Effector memory CD8-positive, alpha-beta T cell (primary cell): ENCODE data around the gene PPP5C.
"Not testable (repeated sequence)": the region's sequence is repeated elsewhere in the genome, so short reads cannot be mapped to it uniquely, and the experiment has no call there.

ENCODE experiments used
- ATAC-seq: fragments of 150-1000 bp; cut with Tn5 transposase; replicated peaks from 2 replicates; pipeline ENCODE4 v1.10.0; 2021; ENCODE audit warnings: mild to moderate bottlenecking, moderate library complexity
- DNase-seq, 3 experiments: peaks; one replicate each; pipeline ENCODE4 v3.0.0; 2021
- H3K27ac Mint-ChIP-seq, 2 donors: one replicate each; pipeline ENCODE4 v1.8.0; 2022; ENCODE audit warnings: mild to moderate bottlenecking in 2 of 2, mixed read lengths in 2 of 2, moderate library complexity in 2 of 2
- H3K27me3 Mint-ChIP-seq, 2 donors: one replicate each; pipeline ENCODE4 v1.8.0; 2022; ENCODE audit warnings: mixed read lengths in 2 of 2
- H3K36me3 Mint-ChIP-seq: one replicate; pipeline ENCODE4 v1.8.0; 2022; ENCODE audit warnings: mild to moderate bottlenecking, moderate library complexity, mixed read lengths; ENCODE audit not compliant: insufficient read depth
- H3K4me1 Mint-ChIP-seq, 2 donors: one replicate each; pipeline ENCODE4 v1.8.0; 2022; ENCODE audit warnings: low read depth in 2 of 2, mixed read lengths in 2 of 2
- H3K4me3 Mint-ChIP-seq, 2 donors: one replicate each; pipeline ENCODE4 v1.8.0; 2022; ENCODE audit warnings: mild to moderate bottlenecking in 2 of 2, mixed read lengths in 2 of 2, moderate library complexity in 2 of 2
- H3K9me3 Mint-ChIP-seq, 2 donors: one replicate each; pipeline ENCODE4 v1.8.0; 2022; ENCODE audit warnings: mixed read lengths in 2 of 2

The PPP5C gene

GRCh38 chr19:46388311-46389095 is 41.6 kb downstream of the PPP5C start:
- no peak overlapping the region for H3K4me3 Mint-ChIP-seq
- H3K27me3 Mint-ChIP-seq, result no peaks in the 10 kb centered on the region
- no peak overlapping the region for H3K27ac Mint-ChIP-seq
- H3K36me3 Mint-ChIP-seq, result peaks cover 40% of the 10 kb centered on the region
- ATAC-seq (no peak), DNase-seq (no peak)
- H3K4me1 Mint-ChIP-seq, result peaks cover 0 to 5% of the 10 kb centered on the region in 2 donors
- H3K9me3 Mint-ChIP-seq, result no peaks in the 10 kb centered on the region

GRCh38 chr19:46390121-46390858 is 43.4 kb downstream of the PPP5C start:
- ATAC-seq (no peak), DNase-seq (no peak)
- peaks cover 36% of the 10 kb centered on the region for H3K36me3 Mint-ChIP-seq
- H3K9me3 Mint-ChIP-seq, result no peaks in the 10 kb centered on the region
- H3K4me1 Mint-ChIP-seq, result peaks cover 0 to 5% of the 10 kb centered on the region in 2 donors
- no peak overlapping the region for H3K4me3 Mint-ChIP-seq
- no peaks in the 10 kb centered on the region for H3K27me3 Mint-ChIP-seq
- H3K27ac Mint-ChIP-seq, result no peak overlapping the region

GRCh38 chr19:46390866-46391265 is 44.0 kb downstream of the PPP5C start:
- Mint-ChIP-seq H3K9me3 (no peaks in the 10 kb centered on the region), H3K36me3 (peaks cover 34% of the 10 kb centered on the region), H3K27me3 (no peaks in the 10 kb centered on the region), H3K4me3 (no peak overlapping the region), H3K27ac (no peak overlapping the region), H3K4me1 (peaks cover 0 to 5% of the 10 kb centered on the region in 2 donors)
- DNase-seq (no peak), ATAC-seq (no peak)

- H3K9me3 Mint-ChIP-seq, result no peaks in the 10 kb centered on the region
- ATAC-seq (no peak), DNase-seq (no peak)
- no peak overlapping the region for H3K27ac Mint-ChIP-seq
- peaks cover 0 to 5% of the 10 kb centered on the region in 2 donors for H3K4me1 Mint-ChIP-seq
- peaks cover 31% of the 10 kb centered on the region for H3K36me3 Mint-ChIP-seq
- H3K27me3 Mint-ChIP-seq, result no peaks in the 10 kb centered on the region
- H3K4me3 Mint-ChIP-seq, result no peak overlapping the region
Measured at GRCh38 chr19:46391296-46392251, 44.7 kb downstream of the PPP5C start.

- Mint-ChIP-seq H3K9me3 (no peaks in the 10 kb centered on the region), H3K27ac (no peak overlapping the region), H3K4me1 (peaks cover 0 to 5% of the 10 kb centered on the region in 2 donors), H3K27me3 (no peaks in the 10 kb centered on the region), H3K36me3 (peaks cover 25% of the 10 kb centered on the region), H3K4me3 (no peak overlapping the region)
- DNase-seq (no peak), ATAC-seq (no peak)
Measured at GRCh38 chr19:46392252-46392801, 45.4 kb downstream of the PPP5C start.

- Mint-ChIP-seq H3K4me3 (no peak overlapping the region), H3K4me1 (peaks cover 0 to 5% of the 10 kb centered on the region in 2 donors), H3K9me3 (no peaks in the 10 kb centered on the region), H3K36me3 (peaks cover 20% of the 10 kb centered on the region), H3K27me3 (no peaks in the 10 kb centered on the region), H3K27ac (no peak overlapping the region)
- DNase-seq (no peak), ATAC-seq (no peak)
Measured at GRCh38 chr19:46392837-46393236, 46.0 kb downstream of the PPP5C start.

GRCh38 chr19:46393456-46394401 is 46.8 kb downstream of the PPP5C start:
- H3K4me1 Mint-ChIP-seq, result peaks cover 0 to 5% of the 10 kb centered on the region in 2 donors
- no peaks in the 10 kb centered on the region for H3K27me3 Mint-ChIP-seq
- H3K4me3 Mint-ChIP-seq, result no peak overlapping the region
- ATAC-seq, result no peak
- H3K36me3 Mint-ChIP-seq, result peaks cover 14% of the 10 kb centered on the region
- H3K9me3 Mint-ChIP-seq, result no peaks in the 10 kb centered on the region
- no peak for DNase-seq
- H3K27ac Mint-ChIP-seq, result no peak overlapping the region

GRCh38 chr19:46394402-46394797 is 47.5 kb downstream of the PPP5C start:
- H3K9me3 Mint-ChIP-seq, result no peaks in the 10 kb centered on the region
- no peak for DNase-seq

GRCh38 chr19:46397801-46398479 is 51.1 kb downstream of the PPP5C start:
- DNase-seq, ATAC-seq, H3K4me3 Mint-ChIP-seq, H3K27ac Mint-ChIP-seq, H3K9me3 Mint-ChIP-seq, H3K36me3 Mint-ChIP-seq, H3K4me1 Mint-ChIP-seq: not testable (repeated sequence)
- peaks cover 15 to 34% of the 10 kb centered on the region in 2 donors for H3K27me3 Mint-ChIP-seq

More at GRCh38 chr19:46394402-46394797, 47.5 kb downstream of the PPP5C start:
- peaks cover 0 to 5% of the 10 kb centered on the region in 2 donors for H3K4me1 Mint-ChIP-seq
- peaks cover 0 to 7% of the 10 kb centered on the region in 2 donors for H3K27me3 Mint-ChIP-seq
- H3K27ac Mint-ChIP-seq, result no peak overlapping the region
- H3K36me3 Mint-ChIP-seq, result peaks cover 8% of the 10 kb centered on the region
- ATAC-seq, result no peak
- no peak overlapping the region for H3K4me3 Mint-ChIP-seq

- H3K36me3 Mint-ChIP-seq, result peaks cover 3% of the 10 kb centered on the region
- peaks cover 54 to 79% of the 10 kb centered on the region in 2 donors for H3K27me3 Mint-ChIP-seq
- no peak for DNase-seq
Measured at GRCh38 chr19:46402725-46403124, 55.8 kb downstream of the PPP5C start.

GRCh38 chr19:46404055-46404752 is 57.3 kb downstream of the PPP5C start:
- H3K4me1 Mint-ChIP-seq, result peaks cover 13 to 22% of the 10 kb centered on the region in 2 donors
- peak overlapping the region; percentile 81 to 83 for H3K4me3 Mint-ChIP-seq
- H3K9me3 Mint-ChIP-seq, result no peaks in the 10 kb centered on the region
- peak; percentile 43 for ATAC-seq
- peak overlapping the region; percentile 21 to 44 for H3K27ac Mint-ChIP-seq
- peaks cover 67 to 89% of the 10 kb centered on the region in 2 donors for H3K27me3 Mint-ChIP-seq
- DNase-seq, result no peak
- H3K36me3 Mint-ChIP-seq, result peaks cover 3% of the 10 kb centered on the region

More at GRCh38 chr19:46402725-46403124, 55.8 kb downstream of the PPP5C start:
- no peak overlapping the region for H3K4me3 Mint-ChIP-seq
- no peak for ATAC-seq
- H3K27ac Mint-ChIP-seq, result no peak overlapping the region
- no peaks in the 10 kb centered on the region for H3K9me3 Mint-ChIP-seq
- peaks cover 13 to 15% of the 10 kb centered on the region in 2 donors for H3K4me1 Mint-ChIP-seq
